Keratinocyte (primary cell): Measurements from ENCODE around the gene ABHD18.
"Not testable (repeated sequence)": the region's sequence is repeated elsewhere in the genome, so short reads cannot be mapped to it uniquely, and the experiment has no call there.

ENCODE experiments used
- CTCF ChIP-seq, 3 experiments: IDR thresholded peaks in 1 of 3; conservative IDR thresholded peaks in 1 of 3; optimal IDR thresholded peaks in 1 of 3; 2 replicates in 2 of 3; 3 replicates in 1 of 3; pipeline versions ENCODE3 to v1.5.1; 2011; ENCODE audit warnings: low read length in 3 of 3, mild to moderate bottlenecking in 3 of 3, moderate library complexity in 2 of 3, control low read depth in 1 of 3, inconsistent platforms in 1 of 3; ENCODE audit not compliant: insufficient read depth in 2 of 3; ENCODE audit errors: extremely low read depth in 1 of 3
- EZH2 ChIP-seq: IDR thresholded peaks from one replicate; pipeline ENCODE4 v1.6.1; 2012; ENCODE audit warnings: inconsistent platforms, mild to moderate bottlenecking, low read length, moderate library complexity

- TF ChIP-seq EZH2; CTCF (optimal IDR thresholded peaks at IDR 0.05 in 1 of 3, IDR thresholded peaks at IDR 0.05 in 1 of 3, conservative IDR thresholded peaks at IDR 0.05 in 1 of 3; ENCODE audit: extremely low read depth in 1 of 3, insufficient read depth in 2 of 3, low read length in 3 of 3): not testable (repeated sequence)
Measured at GRCh38 chr4:128051229-128051628, 86.0 kb downstream of the ABHD18 start.
